ENCODE results near the gene ESRRG.
A peak's percentile ranks its signal among the peaks of the same experiment; 100 is the strongest.

ESRRG gene

GRCh38 chr1:216632980-216633379, 90.2 kb downstream of the ESRRG start:
- no peak for DNase-seq

DNA sequence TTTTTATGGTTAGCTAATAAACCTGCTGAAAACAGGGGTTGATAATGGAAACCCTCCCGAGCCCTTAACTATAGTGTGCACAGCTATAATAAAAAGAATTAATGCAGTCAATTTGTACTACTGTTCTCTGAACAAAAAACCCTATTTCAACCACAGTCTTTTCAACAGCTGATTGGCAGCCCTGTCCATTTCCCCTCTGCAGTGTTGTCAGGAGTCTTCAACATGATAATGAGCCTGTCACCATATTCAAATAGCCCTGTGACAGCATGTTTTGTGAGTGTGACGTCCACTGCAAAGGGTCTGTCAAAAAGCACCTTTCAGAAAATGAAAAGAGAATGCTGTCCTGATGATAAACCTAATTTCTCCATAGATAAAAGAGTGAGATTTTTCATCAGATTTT, 92.7 kb downstream of the ESRRG start:
- DNase-seq: no peak

- no peak for DNase-seq
These were observed 96.0 kb downstream of the ESRRG start for GRCh38 chr1:216627252-216627651.

- DNase-seq: no peak
These were observed 96.7 kb downstream of the ESRRG start for GRCh38 chr1:216626394-216627067.

DNA sequence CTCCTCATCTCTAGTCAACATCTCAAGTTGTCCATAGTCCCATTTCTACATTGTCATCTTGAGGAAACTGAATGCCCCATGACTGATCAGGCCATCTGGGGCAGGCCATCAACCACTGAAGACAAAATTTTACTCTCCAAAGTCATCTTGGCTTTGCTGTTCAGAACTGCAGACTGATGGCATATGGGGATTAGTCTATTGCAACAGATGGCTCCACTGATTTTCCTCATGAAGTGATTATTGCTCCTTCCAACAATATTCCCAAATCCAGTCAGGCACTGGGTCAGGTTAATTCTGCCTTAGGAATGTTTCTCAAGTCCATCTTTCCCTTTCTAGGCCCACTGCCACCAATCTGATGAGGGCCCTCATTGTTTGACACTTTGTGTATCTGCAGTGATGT, 101.7 kb downstream of the ESRRG start:
- no peak for DNase-seq

GRCh38 chr1:216617081-216617875, 106.0 kb downstream of the ESRRG start:
- DNase-seq: no peak

DNA sequence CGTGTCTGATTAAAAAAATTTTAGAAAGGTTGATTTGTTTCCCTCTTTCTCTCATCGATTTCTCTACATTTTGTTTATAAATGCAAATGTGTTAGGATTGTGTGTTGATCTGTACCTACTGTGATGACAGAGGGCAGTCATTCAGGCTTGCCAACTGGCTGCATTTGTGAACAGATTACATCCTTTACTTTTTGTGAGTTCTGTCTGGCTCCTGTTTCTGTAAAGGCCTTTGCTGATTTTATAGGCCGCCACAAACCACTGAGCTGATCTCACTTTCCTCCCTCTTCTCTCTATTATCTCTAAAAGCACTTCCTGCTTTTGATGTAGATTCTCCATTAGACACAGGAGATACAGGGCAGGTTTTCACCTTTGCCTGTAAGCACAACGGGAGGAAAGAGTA, 106.8 kb downstream of the ESRRG start:
- no peak for DNase-seq

GRCh38 chr1:216614011-216614934, 109.0 kb downstream of the ESRRG start:
- no peak for DNase-seq

GRCh38 chr1:216612291-216612690, 110.9 kb downstream of the ESRRG start:
- no peak for DNase-seq

DNA sequence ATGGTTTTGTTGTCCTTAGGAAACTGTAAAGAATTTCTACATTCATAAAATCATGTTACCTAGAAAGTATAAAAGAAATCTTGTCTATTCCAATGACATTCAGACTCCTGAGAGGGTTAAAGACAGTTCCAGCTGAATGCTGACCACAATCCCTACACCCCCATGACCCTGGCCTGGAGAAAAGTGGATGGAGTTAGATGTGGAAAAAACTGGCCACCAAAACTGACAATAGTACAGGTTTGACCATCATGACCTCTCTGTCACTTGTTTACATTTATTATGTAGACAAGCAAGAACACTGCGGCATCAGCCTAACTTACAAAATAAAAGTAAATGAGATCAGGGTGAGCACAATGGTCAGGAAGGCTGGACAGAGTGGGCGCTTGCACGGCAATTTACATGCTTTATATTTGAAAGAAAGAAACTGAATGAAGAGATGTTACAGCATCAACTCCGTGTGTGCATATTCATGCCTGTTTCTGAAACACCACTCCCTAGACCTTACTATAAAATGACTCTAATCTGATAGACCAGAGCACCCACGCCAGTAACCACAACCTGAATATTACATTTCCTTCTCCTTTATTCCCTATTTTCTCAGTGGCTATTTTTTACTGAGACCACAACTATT, 116.0 kb downstream of the ESRRG start:
- no peak for DNase-seq

- no peak for DNase-seq
These were observed 117.1 kb downstream of the ESRRG start for GRCh38 chr1:216606047-216606637.

DNA sequence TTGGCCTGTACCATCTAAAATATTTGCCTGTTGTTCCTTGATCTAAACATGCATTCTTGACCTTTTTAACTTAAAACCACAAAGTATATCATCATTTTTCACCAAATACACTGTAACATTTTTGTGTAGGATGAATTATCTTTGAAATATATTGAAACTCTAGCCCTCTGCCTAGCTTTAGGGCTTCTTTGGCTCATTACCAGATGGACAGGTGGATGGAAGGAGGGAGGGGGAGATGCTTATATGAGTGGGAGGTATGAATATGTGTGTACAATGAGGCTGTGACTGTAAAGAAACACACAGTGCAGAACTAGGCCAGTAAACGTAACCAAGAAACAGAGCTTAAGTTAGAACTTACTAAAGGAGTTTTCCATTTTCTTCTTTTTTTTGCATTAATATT, 118.5 kb downstream of the ESRRG start:
- DNase-seq: no peak

GRCh38 chr1:216600730-216601609, 122.3 kb downstream of the ESRRG start:
- DNase-seq: peak in 55 of 56 donors; percentile 29 to 94 (median 75)

DNA sequence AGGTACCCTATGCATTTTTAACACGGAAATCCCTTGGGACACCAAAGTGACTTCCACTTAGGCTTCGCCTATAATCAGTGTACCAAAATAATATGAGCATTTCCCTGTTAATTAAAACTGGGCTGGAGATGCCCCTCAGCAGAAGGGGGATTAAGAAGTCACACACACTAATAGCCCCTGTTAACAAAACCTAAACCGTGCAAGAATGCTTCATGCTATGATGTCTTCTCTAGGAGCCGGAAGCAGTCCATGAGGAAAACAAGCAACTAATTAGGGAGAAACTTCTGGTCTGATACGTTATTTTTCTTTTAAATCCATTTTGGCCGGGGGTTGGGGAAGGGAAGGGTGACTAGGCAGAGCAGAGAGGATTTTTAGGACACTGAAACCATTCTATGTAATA, 123.4 kb downstream of the ESRRG start:
- DNase-seq: peak in 1 of 56 donors; percentile 1

DNA sequence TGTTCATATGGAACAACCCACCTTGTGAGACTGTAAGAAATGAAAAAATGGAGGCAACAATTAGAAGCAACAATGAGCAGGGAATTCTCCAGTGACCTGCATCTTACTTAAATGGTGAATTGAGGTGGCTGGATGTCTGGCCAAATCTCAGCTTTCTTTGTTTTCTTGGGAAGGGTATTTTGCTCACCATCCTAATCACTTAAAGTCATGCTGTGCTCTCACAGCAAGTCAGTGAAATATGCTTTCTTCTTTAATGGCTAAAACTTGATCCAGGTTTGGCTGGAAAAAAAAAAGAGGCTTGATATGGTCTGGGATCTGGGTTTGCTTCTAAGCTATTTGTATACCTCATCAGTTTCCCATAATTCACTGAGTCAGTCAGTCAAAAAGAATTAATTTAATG, 124.8 kb downstream of the ESRRG start:
- DNase-seq: no peak

- DNase-seq: peak in 1 of 56 donors; percentile 1
These were observed 126.9 kb downstream of the ESRRG start for GRCh38 chr1:216596281-216596862.

DNA sequence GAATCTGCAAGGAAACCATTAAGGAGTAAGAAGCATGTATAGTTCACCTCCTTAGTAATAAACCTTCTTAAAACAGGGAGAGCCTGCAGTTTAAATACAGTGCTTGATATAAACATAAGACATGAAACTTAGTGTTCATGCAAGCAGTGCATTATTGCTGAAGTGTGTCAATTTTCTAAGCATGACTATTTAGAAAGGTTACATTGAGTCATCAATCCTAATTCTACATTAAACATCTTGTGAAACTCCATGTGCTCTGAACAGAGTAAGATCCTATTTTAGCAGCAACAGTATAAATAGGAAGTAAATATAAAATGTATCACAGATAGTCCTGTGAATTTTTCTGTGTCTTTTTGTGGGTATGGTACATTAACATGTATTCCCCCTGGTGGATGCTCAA, 135.5 kb downstream of the ESRRG start:
- DNase-seq: no peak

- DNase-seq: no peak
These were observed 141.1 kb downstream of the ESRRG start for GRCh38 chr1:216582151-216582550.

DNA sequence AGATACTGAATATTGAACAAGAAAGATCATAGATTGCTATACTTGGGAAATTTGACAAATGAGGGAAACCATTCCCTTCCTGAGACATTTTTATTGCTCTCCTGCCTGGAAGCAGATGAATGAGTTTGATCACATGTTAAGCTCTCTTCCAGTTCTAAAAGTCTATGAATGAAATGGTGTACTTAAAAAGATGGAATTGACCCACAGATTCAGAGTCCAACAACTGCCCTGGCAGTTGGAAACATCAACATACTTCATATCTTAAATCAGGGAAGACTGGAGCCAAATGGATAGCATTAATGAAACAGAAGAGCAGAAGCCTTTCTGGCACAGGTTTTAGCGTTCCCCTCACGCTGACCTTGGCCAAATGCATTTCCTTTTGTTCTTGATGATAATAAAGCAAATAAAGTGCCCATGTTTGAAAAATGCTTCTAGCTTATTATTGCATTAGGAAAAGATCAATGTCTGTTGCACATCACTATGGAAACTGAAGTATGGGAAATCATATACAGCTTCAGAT, 142.6 kb downstream of the ESRRG start:
- no peak for DNase-seq
